Activated naive CD4-positive, alpha-beta T cell (primary cell): ENCODE data around the gene TRNT1.

ENCODE experiments used
- DNase-seq, 4 experiments: peaks; one replicate each; lab custom pipeline; 2025; lab: John Stamatoyannopoulos, UW

Gene TRNT1

GRCh38 chr3:3126477-3127431 lies at the start of gene TRNT1:
TRNT1 (plus strand) TSS chr3:3126940; CDS start chr3:3129041, 2,101 bp downstream.
- DNase-seq, result peak; percentile 79 to 96 (median 92)

GRCh38 chr3:3080309-3080708 lies 46.4 kb upstream of the TRNT1 start:
- DNase-seq, result no peak

GRCh38 chr3:3081381-3082233 lies 45.1 kb upstream of the TRNT1 start:
- no peak for DNase-seq

- no peak for DNase-seq
These were observed 44.4 kb upstream of the TRNT1 start for GRCh38 chr3:3082234-3082924.

- DNase-seq, result no peak
These were observed 41.9 kb upstream of the TRNT1 start for GRCh38 chr3:3084890-3085289.

- no peak for DNase-seq
These were observed 41.0 kb upstream of the TRNT1 start for GRCh38 chr3:3085782-3086181.

- no peak for DNase-seq
These were observed 40.5 kb upstream of the TRNT1 start for GRCh38 chr3:3086239-3086638.

GRCh38 chr3:3087279-3087678 lies 39.5 kb upstream of the TRNT1 start:
- DNase-seq, result no peak

GRCh38 chr3:3087716-3088465 lies 38.8 kb upstream of the TRNT1 start:
- DNase-seq, result no peak

- no peak for DNase-seq
These were observed 37.7 kb upstream of the TRNT1 start for GRCh38 chr3:3089017-3089416.

- DNase-seq, result no peak
These were observed 28.8 kb upstream of the TRNT1 start for GRCh38 chr3:3097958-3098357.

GRCh38 chr3:3101660-3102458 lies 24.9 kb upstream of the TRNT1 start:
- DNase-seq, result no peak

- no peak for DNase-seq
These were observed 24.0 kb upstream of the TRNT1 start for GRCh38 chr3:3102751-3103150.

GRCh38 chr3:3105246-3105645 lies 21.5 kb upstream of the TRNT1 start:
- DNase-seq, result no peak

- DNase-seq, result no peak
These were observed 20.9 kb upstream of the TRNT1 start for GRCh38 chr3:3105815-3106214.

- no peak for DNase-seq
These were observed 19.6 kb upstream of the TRNT1 start for GRCh38 chr3:3107181-3107580.

- DNase-seq, result no peak
These were observed 18.9 kb upstream of the TRNT1 start for GRCh38 chr3:3107858-3108257.

- no peak for DNase-seq
These were observed 17.1 kb upstream of the TRNT1 start for GRCh38 chr3:3109407-3110298.

GRCh38 chr3:3110299-3110630 lies 16.5 kb upstream of the TRNT1 start, which contains the start of gene IL5RA:
IL5RA (minus strand) TSS chr3:3110374; CDS start chr3:3104984, 5,390 bp downstream.
- no peak for DNase-seq
